ENCODE results near the gene INSL3.

- TF ChIP-seq CTCF (IDR thresholded peaks at IDR 0.05), result no peak
- no peak for TF ChIP-seq POLR2AphosphoS5 (IDR thresholded peaks at IDR 0.05)
- TF ChIP-seq POLR2A (IDR thresholded peaks at IDR 0.05), result no peak
- no peak for TF ChIP-seq EP300 (IDR thresholded peaks at IDR 0.05)
These were observed 21.5 kb upstream of the INSL3 start for GRCh38 chr19:17842663-17843291.

Measured in upper lobe of left lung (tissue), 4 donors.